Vein endothelial cell (primary cell): ENCODE data around the gene C17orf75. TPM values are rescaled to one million over a fixed set of nuclear protein-coding genes. Genes with fewer than 3 reads are reported as not detected.

Experiments
- total RNA-seq: library from RNA; depleted of rRNA; stranded (reverse); fragments of >200 nt; gene quantifications from 2 replicates; pipeline ENCODE4 v1.2.3, GENCODE V29; 2012

Gene C17orf75
- total RNA-seq: 15.8 and 18.0 TPM in 2 replicates

DNA sequence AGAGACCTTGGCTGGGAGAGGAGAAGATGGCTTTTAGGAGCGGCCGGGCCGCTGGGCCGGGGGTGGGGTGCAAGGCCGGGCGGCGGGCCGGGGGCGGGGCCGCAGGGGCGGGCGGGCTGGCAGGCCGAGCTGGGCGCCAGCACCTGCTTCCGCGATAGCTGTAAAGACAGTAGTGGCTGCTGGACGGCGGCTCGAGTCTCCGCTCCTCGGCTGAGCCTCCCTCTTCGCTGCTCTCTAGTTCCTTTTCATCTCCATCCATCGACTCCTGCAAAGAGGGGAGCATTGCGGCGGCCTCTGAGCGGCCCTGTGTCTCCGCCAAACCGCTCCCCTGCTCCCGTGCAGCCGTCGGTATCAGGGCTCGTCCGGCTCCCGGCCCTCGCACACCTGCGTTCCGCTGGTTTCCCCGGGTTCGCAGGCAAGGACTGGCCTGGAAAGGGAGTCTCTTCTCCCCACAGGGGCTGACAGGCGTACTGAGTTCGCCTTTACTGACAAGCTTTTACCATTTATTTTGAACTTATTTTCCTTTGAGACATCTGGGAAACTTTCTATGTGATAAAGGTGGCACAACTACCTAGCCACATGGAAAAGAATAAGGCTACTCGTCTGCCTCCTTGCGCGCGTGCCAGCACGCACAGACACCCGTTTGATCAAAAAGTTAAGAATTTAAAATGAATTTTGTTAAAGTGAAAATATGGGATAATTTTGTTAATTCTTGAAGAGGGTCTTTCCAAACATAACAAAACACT is at the start of gene C17orf75:
C17orf75 (minus strand) TSS at position 317 of the 746 bp plus-strand sequence; CDS start at position 283, 34 bp downstream.

GRCh38 chr17:32349854-32350665 is 8.1 kb upstream of the C17orf75 start, which contains the start of gene ZNF207:
ZNF207 (plus strand) TSS chr17:32350157; CDS start chr17:32350286, 129 bp downstream.

Other genes with a start within 250 kb of the C17orf75 start
- 34.9 and 40.5 TPM in 2 replicates for gene RHOT1, start 199.7 kb downstream of the C17orf75 start, total RNA-seq
- gene RHBDL3, start 76.3 kb downstream of the C17orf75 start, total RNA-seq: not detected in 2 replicates
- 154 and 225 TPM in 2 replicates for gene ZNF207, start 8.0 kb upstream of the C17orf75 start, total RNA-seq
- gene PSMD11, start 102.3 kb upstream of the C17orf75 start, total RNA-seq: 107 and 133 TPM in 2 replicates
- gene CDK5R1, start 144.8 kb upstream of the C17orf75 start, total RNA-seq: 2.4 and 3.6 TPM in 2 replicates